H1 (cell line): Measurements from ENCODE around the gene HBEGF. TPM values are rescaled to one million over a fixed set of nuclear protein-coding genes. Genes with fewer than 3 reads are reported as not detected.
A peak's percentile ranks its signal among the peaks of the same experiment; 100 is the strongest.

Source experiments
- CTCF ChIA-PET: fragments of 300-600 bp; sonication (Branson Sonifier 250); formaldehyde crosslinking; loops from one replicate; lab custom pipeline; 2021; ENCODE audit not compliant: partially characterized antibody; lab: Charles Lee
- POLR2A ChIA-PET: fragments of 300-600 bp; sonication (Branson Sonifier 250); formaldehyde crosslinking; loops from one replicate; lab custom pipeline; 2021; ENCODE audit warnings: inconsistent platforms; ENCODE audit not compliant: partially characterized antibody; lab: Charles Lee
- DNase-seq, 2 experiments: peaks; one replicate each; pipeline versions ENCODE4 v3.0.0 to v3.0.0-alpha.2; 2010 to 2022; ENCODE audit warnings: low spot score in 2 of 2, low read depth in 1 of 2, mixed read lengths in 1 of 2
- FAIRE-seq: peaks from 2 replicates; lab custom pipeline; 2011; peaks lifted over from hg19 to GRCh38; lab: Jason Lieb, UNC
- H2AFZ ChIP-seq: 2 replicates; pipeline ENCODE4 v1.8.1; 2012; ENCODE audit warnings: low read length, inconsistent platforms
- H2AK5ac ChIP-seq: 2 replicates; pipeline ENCODE4 v1.6.1; 2013; ENCODE audit warnings: low read depth, low read length
- H2BK120ac ChIP-seq: replicated peaks from 2 replicates; pipeline ENCODE3; 2013; ENCODE audit warnings: low read depth, low read length, inconsistent platforms
- H2BK12ac ChIP-seq: 2 replicates; pipeline ENCODE4 v1.6.1; 2013; ENCODE audit warnings: low read depth, low read length
- H2BK15ac ChIP-seq: 2 replicates; pipeline ENCODE4 v1.6.1; 2013; ENCODE audit warnings: low read length
- H2BK20ac ChIP-seq: 2 replicates; pipeline ENCODE4 v1.6.1; 2013; ENCODE audit warnings: low read length
- H2BK5ac ChIP-seq: 2 replicates; pipeline ENCODE4 v1.6.1; 2013; ENCODE audit warnings: low read depth, low read length
- H3K14ac ChIP-seq: 2 replicates; pipeline ENCODE4 v1.6.1; 2013; ENCODE audit warnings: inconsistent platforms; ENCODE audit not compliant: insufficient read length
- H3K18ac ChIP-seq: 2 replicates; pipeline ENCODE4 v1.6.1; 2013; ENCODE audit warnings: low read length; ENCODE audit errors: extremely low read depth
- H3K23ac ChIP-seq: 2 replicates; pipeline ENCODE4 v1.6.1; 2013; ENCODE audit warnings: inconsistent platforms; ENCODE audit not compliant: insufficient read length
- H3K23me2 ChIP-seq: 2 replicates; pipeline ENCODE4 v1.6.1; 2013; ENCODE audit warnings: low read depth, low read length
- H3K27ac ChIP-seq: 2 replicates; pipeline ENCODE4 v1.6.1; 2011; ENCODE audit warnings: low read depth, low read length, inconsistent platforms
- H3K27me3 ChIP-seq, 4 experiments: replicated peaks in 1 of 4; 1 replicate in 1 of 4; 2 replicates in 3 of 4; pipeline versions ENCODE4 v1.6.1 to v1.8.1; 2011 to 2013; ENCODE audit warnings: low read length in 3 of 4, mild to moderate bottlenecking in 3 of 4, inconsistent platforms in 2 of 4, mixed read lengths in 2 of 4, moderate library complexity in 1 of 4; ENCODE audit not compliant: control insufficient read depth in 3 of 4, insufficient read depth in 3 of 4; ENCODE audit errors: extremely low read depth in 1 of 4
- H3K36me3 ChIP-seq, 4 experiments: 2 replicates each; pipeline versions ENCODE4 v1.6.1 to v1.8.1; 2011 to 2013; ENCODE audit warnings: mild to moderate bottlenecking in 4 of 4, low read length in 3 of 4, moderate library complexity in 2 of 4, control low read depth in 1 of 4, inconsistent platforms in 1 of 4; ENCODE audit not compliant: insufficient read depth in 4 of 4, control insufficient read depth in 2 of 4
- H3K4ac ChIP-seq: replicated peaks from 2 replicates; pipeline ENCODE3; 2013; ENCODE audit warnings: low read length, low read depth, mixed read lengths, inconsistent platforms; ENCODE audit not compliant: insufficient read length
- H3K4me1 ChIP-seq, 4 experiments: replicated peaks in 1 of 4; 1 replicate in 1 of 4; 2 replicates in 3 of 4; pipeline versions ENCODE4 v1.6.1 to v1.8.1; 2011 to 2013; ENCODE audit warnings: low read length in 3 of 4, inconsistent platforms in 2 of 4, mixed read lengths in 1 of 4; ENCODE audit not compliant: insufficient read depth in 4 of 4, control insufficient read depth in 3 of 4
- H3K4me2 ChIP-seq, 2 experiments: 2 replicates each; pipeline versions ENCODE4 v1.6.1 to v1.8.1; 2011 to 2013; ENCODE audit warnings: low read depth in 2 of 2, low read length in 2 of 2, control low read depth in 1 of 2, inconsistent platforms in 1 of 2, mild to moderate bottlenecking in 1 of 2; ENCODE audit not compliant: insufficient read depth in 1 of 2
- H3K4me3 ChIP-seq, 4 experiments: fragments of 200-600, 300-600 bp in 1 of 4; sonication (generic), shearing (Covaris generic), sonication (Bioruptor Twin) in 1 of 4; 2 replicates each; pipeline versions ENCODE4 v1.5.1 to v1.8.1; 2011 to 2016; ENCODE audit warnings: low read length in 4 of 4, low read depth in 3 of 4, control low read depth in 2 of 4, inconsistent platforms in 2 of 4, mild to moderate bottlenecking in 2 of 4, mixed read lengths in 1 of 4, moderate library complexity in 1 of 4; ENCODE audit not compliant: insufficient read depth in 2 of 4; ENCODE audit errors: extremely low read depth in 1 of 4
- H3K56ac ChIP-seq: replicated peaks from 2 replicates; pipeline ENCODE3; 2013; ENCODE audit warnings: low read depth, mild to moderate bottlenecking, mixed read lengths, low read length, inconsistent platforms; ENCODE audit not compliant: insufficient read length
- H3K79me1 ChIP-seq: 2 replicates; pipeline ENCODE4 v1.6.1; 2013; ENCODE audit warnings: low read depth, low read length, control low read depth
- H3K79me2 ChIP-seq, 2 experiments: 2 replicates each; pipeline versions ENCODE4 v1.6.1 to v1.8.1; 2012 to 2013; ENCODE audit warnings: low read length in 2 of 2, mild to moderate bottlenecking in 2 of 2, inconsistent platforms in 1 of 2; ENCODE audit not compliant: insufficient read depth in 2 of 2, control insufficient read depth in 1 of 2
- H3K9ac ChIP-seq, 4 experiments: replicated peaks in 1 of 4; 1 replicate in 1 of 4; 2 replicates in 3 of 4; pipeline versions ENCODE4 v1.6.1 to v1.8.1; 2011 to 2013; ENCODE audit warnings: low read depth in 3 of 4, low read length in 3 of 4, control low read depth in 2 of 4, mild to moderate bottlenecking in 2 of 4, moderate library complexity in 2 of 4, inconsistent platforms in 1 of 4; ENCODE audit errors: extremely low read depth in 1 of 4
- H3K9me3 ChIP-seq, 2 experiments: 2 replicates each; pipeline versions ENCODE4 v1.6.1 to v1.8.1; 2012 to 2013; ENCODE audit warnings: mild to moderate bottlenecking in 2 of 2, moderate library complexity in 2 of 2, control low read depth in 1 of 2, inconsistent platforms in 1 of 2, low read depth in 1 of 2, low read length in 1 of 2, mixed read lengths in 1 of 2; ENCODE audit not compliant: insufficient read depth in 2 of 2
- H4K20me1 ChIP-seq, 2 experiments: replicated peaks in 1 of 2; 2 replicates each; pipeline versions ENCODE3 to v1.8.1; 2011 to 2013; ENCODE audit warnings: inconsistent platforms in 2 of 2, low read length in 2 of 2, mild to moderate bottlenecking in 1 of 2; ENCODE audit not compliant: insufficient read depth in 2 of 2, control insufficient read depth in 1 of 2
- H4K5ac ChIP-seq: 2 replicates; pipeline ENCODE4 v1.6.1; 2013; ENCODE audit warnings: low read length, low read depth, mixed read lengths, inconsistent platforms; ENCODE audit not compliant: insufficient read length
- H4K8ac ChIP-seq: 2 replicates; pipeline ENCODE4 v1.8.0; 2013; ENCODE audit warnings: mild to moderate bottlenecking, moderate library complexity, low read length, inconsistent platforms; ENCODE audit not compliant: insufficient read depth; ENCODE audit errors: extremely low read depth
- H4K91ac ChIP-seq: replicated peaks from 2 replicates; pipeline ENCODE3; 2013; ENCODE audit warnings: low read length, mixed read lengths, inconsistent platforms; ENCODE audit not compliant: insufficient read length
- CEBPB ChIP-seq: IDR thresholded peaks from 2 replicates; pipeline ENCODE4 v1.6.1; 2012; ENCODE audit warnings: low read depth, low read length
- CREB1 ChIP-seq: IDR thresholded peaks from 2 replicates; pipeline ENCODE4 v1.6.1; 2012; ENCODE audit warnings: inconsistent platforms
- CTBP2 ChIP-seq: IDR thresholded peaks from 2 replicates; pipeline ENCODE4 v1.7.0; 2011; ENCODE audit warnings: borderline replicate concordance, mild to moderate bottlenecking, moderate library complexity, mixed read lengths, low read length; ENCODE audit not compliant: insufficient read depth, insufficient read length
- CTCF ChIP-seq, 3 experiments: IDR thresholded peaks; 1 replicate in 2 of 3; 2 replicates in 1 of 3; pipeline versions ENCODE4 v1.5.1 to v1.6.1; 2011; ENCODE audit warnings: low read length in 3 of 3, mild to moderate bottlenecking in 3 of 3, inconsistent platforms in 2 of 3, low read depth in 1 of 3, moderate library complexity in 1 of 3; ENCODE audit not compliant: insufficient read depth in 1 of 3; ENCODE audit errors: control extremely low read depth in 1 of 3
- KDM5A ChIP-seq: fragments of 200-600 bp; IDR thresholded peaks from 2 replicates; pipeline ENCODE4 v1.7.1; 2012; ENCODE audit warnings: mild to moderate bottlenecking, low read length, inconsistent platforms, mixed read lengths
- RAD21 ChIP-seq, 2 experiments: IDR thresholded peaks in 1 of 2; conservative IDR thresholded peaks in 1 of 2; 2 replicates each; pipeline ENCODE4 v1.6.1; 2011; ENCODE audit warnings: low read depth in 2 of 2, low read length in 2 of 2, improper control_type of control experiment in 1 of 2, inconsistent platforms in 1 of 2, mild to moderate bottlenecking in 1 of 2, moderate library complexity in 1 of 2
- WGBS, 2 experiments: shearing (Covaris generic) in 1 of 2; methylation state at CpG; one replicate each; pipeline versions ENCODE4 v1.1.6 to v1.1.7; 2013 to 2015; ENCODE audit warnings: low lambda C conversion rate in 2 of 2, mixed read lengths in 2 of 2, inconsistent platforms in 1 of 2, low coverage in 1 of 2, missing lambda C conversion rate in 1 of 2; ENCODE audit not compliant: insufficient replicate concordance in 2 of 2, insufficient coverage in 1 of 2, insufficient read length in 1 of 2; ENCODE audit errors: extremely low coverage in 1 of 2, missing lambda C conversion rate in 1 of 2; 5-methylcytosine and 5-hydroxymethylcytosine counted together
- polyA plus RNA-seq, 7 experiments: library from polyadenylated mRNA; depleted of rRNA in 3 of 7; stranded (reverse) in 5 of 7; unstranded in 2 of 7; fragments of >200 nt in 5 of 7; fragments of 200-250 nt in 2 of 7; gene quantifications; 1 replicate in 5 of 7; 2 replicates in 1 of 7; 4 replicates in 1 of 7; pipeline versions ENCODE4 v1.2.1 to v1.2.3, GENCODE V29; 2011 to 2013; ENCODE audit warnings: missing spikeins in 2 of 7, mixed read lengths in 2 of 7
- total RNA-seq: library from RNA; stranded (reverse); fragmentation: NEBNext Ultra II Directional; extraction: Animal tissue kit (Norgen Biotek cat#: 25700); gene quantifications from 2 replicates; pipeline ENCODE4 v1.2.1, GENCODE V29; 2021

The HBEGF gene
- total and polyA plus RNA-seq, 2 of the 8 experiments (the other 6 are each of a cell fraction or from before 2014, with no cell fraction given): 2.4 to 2.5 TPM

GRCh38 chr5:140351609-140352334 lies 5.4 kb upstream of the HBEGF start:
- Histone ChIP-seq H3K23me2 (no peaks in the 10 kb centered on the region), H2BK120ac (no peak overlapping the region), H3K23ac (no peak overlapping the region)
- TF ChIP-seq KDM5A (no peak), CTCF (IDR thresholded peaks at IDR 0.05; ENCODE audit: control extremely low read depth in 1 of 3, insufficient read depth in 1 of 3, low read depth in 1 of 3, low read length in 3 of 3) (peak in 2 of 3 experiments; percentile 59 to 71; a peak in 3 of 4 replicates), RAD21 (IDR thresholded peaks at IDR 0.05 in 1 of 2, conservative IDR thresholded peaks at IDR 0.05 in 1 of 2; ENCODE audit: low read depth in 2 of 2, low read length in 2 of 2) (peak; percentile 48 to 58), CTBP2 (no peak), CREB1 (no peak), CEBPB (no peak)
- TF ChIP-seq, all 59 proteins: peak for 2
- Histone ChIP-seq H4K20me1 (no peaks in the 10 kb centered on the region), H3K4me3 (no peak overlapping the region), H2BK15ac (no peak overlapping the region), H2BK12ac (no peak overlapping the region), H3K79me2 (no peaks in the 10 kb centered on the region), H4K5ac (no peak overlapping the region), H3K14ac (no peak overlapping the region), H3K27ac (no peak overlapping the region), H3K27me3 (no peaks in the 10 kb centered on the region), H3K18ac (no peak overlapping the region), H3K79me1 (no peaks in the 10 kb centered on the region), H3K9ac (no peak overlapping the region), H3K36me3 (no peaks in the 10 kb centered on the region), H4K91ac (no peak overlapping the region), H2AK5ac (no peak overlapping the region), H2BK20ac (no peak overlapping the region), H2AFZ (no peak overlapping the region), H4K8ac (no peak overlapping the region), H3K4me2 (no peak overlapping the region), H3K56ac (no peak overlapping the region), H2BK5ac (no peak overlapping the region), H3K4ac (no peak overlapping the region), H3K9me3 (no peaks in the 10 kb centered on the region), H3K4me1 (peaks cover 0 to 3% (median 0%) of the 10 kb centered on the region in 4 experiments; a peak in 1 of 7 replicates)
- ChIA-PET POLR2A (interaction anchor here (1.0 kb wide), 1 partner anchor 109 kb away, joined by 3 read pairs; no protein-coding TSS in a partner anchor), CTCF (interaction anchor here (0.6 to 15.0 kb wide), 41 partner anchors 8 to 395 kb away, joined by 3 to 676 read pairs (median 5); partner anchors contain the start of gene SLC4A9)
- FAIRE-seq (peak; percentile 52), DNase-seq (peak in 1 of 2 experiments; percentile 75)
- WGBS, 2 experiments: 30% methylated on average over 5 of the region's 5 CpGs; no CpG with 5 or more reads in 1 of the 2 experiments
